Stimulated activated naive CD4-positive, alpha-beta T cell (primary cell): Measurements from ENCODE around the gene TPSB2.
"Not testable (repeated sequence)": the region's sequence is repeated elsewhere in the genome, so short reads cannot be mapped to it uniquely, and the experiment has no call there.

Experiments
- DNase-seq, 6 experiments: peaks; one replicate each; lab custom pipeline; 2025; lab: John Stamatoyannopoulos, UW

Gene TPSB2

GRCh38 chr16:1261131-1261892, 31.3 kb upstream of the TPSB2 start:
- no peak for DNase-seq

DNA sequence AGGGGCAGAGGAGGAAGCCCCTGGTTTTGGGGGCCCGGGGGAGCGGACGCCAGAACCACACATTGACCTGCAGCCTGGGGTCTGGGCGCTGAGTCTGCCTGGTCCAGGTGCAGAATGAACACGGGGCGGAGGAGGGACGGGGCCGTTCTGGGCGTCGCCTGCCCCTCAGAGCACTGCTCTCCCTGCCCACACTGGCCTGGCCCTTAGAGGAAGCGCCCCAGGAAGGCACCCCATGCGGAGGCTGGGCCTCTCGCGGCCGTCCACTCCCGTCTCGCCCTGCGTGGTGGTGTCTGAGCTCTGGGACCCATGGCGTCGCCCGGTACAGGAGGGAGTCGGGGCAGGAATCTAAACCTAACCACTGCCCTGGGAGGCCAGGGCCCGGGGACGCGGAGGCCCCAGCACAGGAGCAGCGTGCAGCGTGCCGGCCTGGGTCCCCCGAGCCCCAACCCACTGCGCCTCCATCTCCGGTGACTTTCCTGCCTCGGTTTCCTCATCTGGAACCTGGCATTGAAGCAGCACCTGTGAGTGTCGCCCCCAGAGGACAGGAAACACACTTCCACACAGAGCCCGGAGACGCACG, 30.2 kb upstream of the TPSB2 start:
- DNase-seq: no peak

DNA sequence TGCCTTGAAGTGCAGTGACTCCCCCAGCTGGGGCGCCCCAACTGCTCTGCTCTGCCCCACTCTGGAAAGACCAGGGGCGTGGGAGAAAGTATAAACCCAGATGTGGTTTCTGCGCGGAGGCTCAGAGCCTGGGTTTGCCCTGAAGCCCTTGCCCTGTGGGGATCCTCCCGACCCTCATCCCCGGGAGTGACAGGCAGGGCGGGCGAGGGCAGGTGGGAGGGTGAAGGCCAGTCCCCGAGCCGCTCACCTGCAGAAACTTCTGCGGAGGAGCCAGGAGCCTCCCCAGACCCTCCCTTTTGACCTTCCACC, 29.7 kb upstream of the TPSB2 start:
- DNase-seq: no peak

DNA sequence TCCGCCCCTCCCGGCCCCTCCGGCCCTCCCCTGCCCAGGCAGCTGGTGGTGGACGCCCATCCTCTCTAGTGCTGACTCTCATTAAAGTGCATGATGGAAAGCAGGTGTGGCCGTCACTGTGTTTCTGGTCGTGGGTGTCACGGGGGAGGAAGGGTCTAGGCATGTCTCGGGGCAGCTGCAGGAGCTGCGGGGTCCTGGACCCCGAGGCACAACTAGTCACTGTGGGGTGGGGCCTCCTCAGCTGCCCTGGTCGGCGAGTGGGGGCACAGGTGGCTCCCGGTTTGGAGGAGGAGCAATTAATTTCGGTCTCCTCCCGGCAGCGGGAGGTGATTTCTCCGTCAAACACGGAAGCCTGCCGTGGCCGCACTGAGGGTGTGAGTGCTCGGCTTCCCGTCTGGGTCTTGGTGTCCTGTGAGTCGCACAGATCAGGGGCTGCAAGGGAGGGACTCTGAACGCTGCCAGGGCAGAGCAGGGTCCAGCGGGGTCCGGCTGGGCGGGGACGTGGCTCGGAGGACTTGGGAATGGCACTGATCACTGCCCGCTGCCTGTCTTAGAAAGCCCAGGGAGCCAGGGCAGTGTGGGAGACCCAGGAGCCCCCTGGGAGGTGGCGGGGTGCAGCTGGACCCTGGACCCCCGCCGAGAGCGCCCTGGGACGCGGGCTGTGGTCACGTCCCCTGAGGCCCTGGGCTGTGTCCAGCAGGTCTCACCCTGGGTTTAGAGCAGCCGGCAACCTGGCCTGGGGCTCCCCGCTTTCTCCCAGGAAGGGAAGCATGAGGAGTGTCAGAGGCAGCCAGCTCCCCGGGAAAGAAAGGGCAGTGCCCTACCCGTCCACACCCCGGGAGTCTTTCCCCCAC, 29.1 kb upstream of the TPSB2 start:
- DNase-seq: no peak

DNA sequence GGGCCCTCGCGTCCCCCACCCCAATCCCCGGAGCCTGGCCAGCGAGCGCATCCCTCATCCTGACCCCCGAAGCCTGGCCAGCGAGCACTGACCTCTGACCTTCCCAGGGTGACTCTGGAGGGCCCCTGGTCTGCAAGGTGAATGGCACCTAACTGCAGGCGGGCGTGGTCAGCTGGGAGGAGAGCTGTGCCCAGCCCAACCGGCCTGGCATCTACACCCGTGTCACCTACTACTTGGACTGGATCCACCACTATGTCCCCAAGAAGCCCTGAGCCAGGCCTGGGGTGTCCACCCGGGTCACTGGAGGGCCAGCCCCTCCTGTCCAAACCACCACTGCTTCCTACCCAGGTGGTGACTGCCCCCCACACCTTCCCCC, 28.2 kb upstream of the TPSB2 start:
- no peak for DNase-seq

DNA sequence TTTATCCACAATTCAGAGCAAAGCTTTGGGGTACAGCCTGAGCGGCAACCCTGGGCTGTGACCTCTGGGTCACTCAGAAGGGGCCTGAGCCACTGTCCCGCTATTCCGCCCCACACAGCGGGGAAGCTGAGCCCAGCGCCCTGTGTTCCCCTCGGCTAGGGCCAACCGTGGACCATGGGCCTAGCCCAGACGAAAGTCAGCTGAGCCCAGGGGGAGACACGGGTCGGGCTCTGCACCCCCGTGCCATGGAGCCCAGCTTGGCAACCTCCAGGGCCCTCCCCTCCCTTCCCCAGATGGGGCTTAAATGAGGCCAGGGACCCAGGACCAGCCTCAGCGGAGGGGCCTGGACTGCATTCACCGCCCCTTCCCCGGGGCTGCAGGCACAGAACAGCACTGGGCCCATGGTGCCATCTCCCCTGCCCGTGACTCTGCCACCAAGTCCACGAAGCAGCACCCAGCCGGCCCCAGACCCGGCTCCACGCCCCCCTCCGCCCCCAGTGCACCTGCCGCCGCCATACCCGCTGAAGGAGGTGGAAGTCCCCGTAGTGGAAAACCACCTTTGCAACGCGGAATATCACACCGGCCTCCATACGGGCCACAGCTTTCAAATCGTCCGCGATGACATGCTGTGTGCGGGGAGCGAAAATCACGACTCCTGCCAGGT, 27.7 kb upstream of the TPSB2 start:
- no peak for DNase-seq

DNA sequence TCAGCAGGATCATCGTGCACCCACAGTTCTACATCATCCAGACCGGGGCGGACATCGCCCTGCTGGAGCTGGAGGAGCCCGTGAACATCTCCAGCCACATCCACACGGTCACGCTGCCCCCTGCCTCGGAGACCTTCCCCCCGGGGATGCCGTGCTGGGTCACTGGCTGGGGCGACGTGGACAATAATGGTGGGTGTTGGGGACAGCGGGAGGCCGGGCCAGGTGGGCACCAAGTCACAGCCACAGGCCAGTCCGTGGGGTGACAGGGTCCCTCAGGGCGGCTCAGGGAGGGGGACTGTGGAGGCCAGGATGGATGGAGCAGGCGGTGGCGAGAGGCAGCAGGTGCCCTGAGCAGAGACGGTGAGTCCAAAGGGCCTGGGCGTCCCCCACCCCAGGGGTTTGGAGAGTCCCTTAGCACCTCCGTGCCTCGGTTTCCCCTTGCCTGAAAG, 26.9 kb upstream of the TPSB2 start:
- DNase-seq: no peak

DNA sequence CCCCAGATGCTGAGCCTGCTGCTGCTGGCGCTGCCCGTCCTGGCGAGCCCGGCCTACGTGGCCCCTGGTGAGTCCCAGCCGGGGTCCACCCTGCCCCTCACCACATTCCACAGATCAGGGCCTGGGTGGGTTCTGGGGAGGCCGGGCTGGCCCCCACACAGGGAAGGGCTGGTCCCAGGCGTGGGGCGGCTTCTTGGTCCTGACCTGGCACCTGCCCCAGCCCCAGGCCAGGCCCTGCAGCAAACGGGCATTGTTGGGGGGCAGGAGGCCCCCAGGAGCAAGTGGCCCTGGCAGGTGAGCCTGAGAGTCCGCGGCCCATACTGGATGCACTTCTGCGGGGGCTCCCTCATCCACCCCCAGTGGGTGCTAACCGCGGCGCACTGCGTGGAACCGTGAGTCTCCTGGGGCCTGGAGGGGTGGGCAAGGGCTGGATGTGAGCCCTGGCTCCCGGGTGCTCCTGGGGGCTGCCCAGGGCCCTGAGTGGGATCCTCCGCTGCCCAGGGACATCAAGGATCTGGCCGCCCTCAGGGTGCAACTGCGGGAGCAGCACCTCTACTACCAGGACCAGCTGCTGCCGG, 26.4 kb upstream of the TPSB2 start:
- DNase-seq: not testable (repeated sequence)

GRCh38 chr16:1255276-1256122, 25.5 kb upstream of the TPSB2 start, which contains the start of gene TPSD1:
Gene TPSD1 (plus strand): TSS chr16:1256069. CDS start chr16:1256281, 212 bp downstream.
- not testable (repeated sequence) for DNase-seq

DNA sequence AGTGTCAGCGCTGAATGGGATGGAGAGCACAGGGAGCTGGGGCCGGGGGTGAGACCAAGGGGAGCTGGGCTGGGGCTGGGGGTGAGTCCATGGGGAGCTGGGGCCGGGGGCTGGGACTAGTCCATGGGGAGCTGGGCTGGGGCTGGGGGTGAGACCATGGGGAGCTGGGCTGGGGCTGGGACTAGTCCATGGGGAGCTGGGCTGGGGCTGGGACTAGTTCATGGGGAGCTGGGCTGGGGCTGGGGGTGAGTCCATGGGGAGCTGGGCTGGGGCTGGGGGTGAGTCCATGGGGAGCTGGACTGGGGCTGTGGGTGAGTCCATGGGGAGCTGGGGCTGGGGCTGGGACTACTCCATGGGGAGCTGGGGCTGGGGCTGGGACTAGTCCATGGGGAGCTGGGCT, 24.8 kb upstream of the TPSB2 start:
- DNase-seq: not testable (repeated sequence)

GRCh38 chr16:1253701-1254364, 23.8 kb upstream of the TPSB2 start:
- DNase-seq: not testable (repeated sequence)

DNA sequence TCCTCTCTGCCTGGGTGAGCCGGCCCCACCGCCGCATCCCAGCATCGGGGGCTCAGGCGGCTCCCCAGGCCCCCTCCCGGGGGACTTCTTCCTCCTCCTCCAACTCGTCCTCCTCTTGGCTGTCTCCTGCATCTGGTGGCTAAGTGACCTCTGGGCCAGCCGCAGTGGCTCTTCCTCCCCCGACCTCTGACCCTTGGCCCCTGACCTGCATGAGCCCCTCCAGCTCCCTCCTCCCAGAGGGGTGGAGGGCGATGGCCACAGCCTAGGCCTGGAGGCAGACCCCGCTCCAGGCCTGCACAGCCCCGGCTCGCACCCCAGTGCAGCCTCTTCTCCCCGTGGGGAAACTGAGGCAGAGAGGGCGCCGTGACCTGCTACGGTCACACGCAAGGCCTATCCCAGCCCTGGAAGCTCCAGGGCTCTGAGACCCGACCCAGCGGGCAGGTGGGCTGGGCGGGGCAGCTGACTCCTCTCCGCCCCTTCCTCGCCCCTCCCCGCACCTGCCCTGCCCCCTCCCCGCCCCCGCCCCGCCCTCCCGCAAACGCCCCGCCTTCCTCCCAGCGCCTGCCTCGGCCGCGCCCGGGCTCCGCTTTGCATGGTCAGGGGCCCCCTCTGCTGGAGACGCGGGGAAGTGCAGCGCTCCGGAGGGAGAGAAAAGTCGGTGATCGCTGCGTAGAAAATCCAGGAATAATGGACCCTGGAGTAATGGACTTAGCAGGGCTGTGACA, 19.2 kb upstream of the TPSB2 start:
- not testable (repeated sequence) for DNase-seq

GRCh38 chr16:1247903-1248537, 18.0 kb upstream of the TPSB2 start:
- DNase-seq: not testable (repeated sequence)

GRCh38 chr16:1245452-1246020, 15.6 kb upstream of the TPSB2 start:
- DNase-seq: no peak

DNA sequence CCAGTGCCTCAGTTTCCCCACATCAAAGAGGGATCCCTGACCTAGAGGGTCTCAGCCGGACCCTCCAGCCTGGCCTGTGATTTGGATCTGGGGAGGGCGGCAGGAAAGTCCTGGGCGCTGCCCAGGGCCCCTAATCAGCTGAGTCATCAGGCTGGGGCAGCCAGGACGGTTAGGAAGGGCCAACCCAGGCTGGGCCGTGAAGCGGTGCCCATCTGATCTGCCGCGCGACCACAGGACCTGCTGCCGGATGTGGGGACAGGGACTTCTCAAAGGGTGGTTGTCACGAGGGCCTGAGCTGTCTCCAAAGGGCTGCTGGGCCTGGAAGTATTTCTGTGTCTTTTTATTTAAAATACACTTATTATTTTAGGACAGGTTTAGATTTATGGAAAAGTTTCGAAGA, 14.9 kb upstream of the TPSB2 start:
- DNase-seq: no peak

GRCh38 chr16:1243907-1244850, 14.2 kb upstream of the TPSB2 start:
- not testable (repeated sequence) for DNase-seq

GRCh38 chr16:1243363-1243762, 13.4 kb upstream of the TPSB2 start:
- not testable (repeated sequence) for DNase-seq

- DNase-seq: not testable (repeated sequence)
These were observed 11.1 kb upstream of the TPSB2 start for GRCh38 chr16:1241081-1241480.
